NCI-H510A (cell line): Measurements from ENCODE around the gene COL26A1.

Experiments used
- DNase-seq: peaks from one replicate; lab custom pipeline; 2025; lab: John Stamatoyannopoulos, UW

COL26A1 gene

DNA sequence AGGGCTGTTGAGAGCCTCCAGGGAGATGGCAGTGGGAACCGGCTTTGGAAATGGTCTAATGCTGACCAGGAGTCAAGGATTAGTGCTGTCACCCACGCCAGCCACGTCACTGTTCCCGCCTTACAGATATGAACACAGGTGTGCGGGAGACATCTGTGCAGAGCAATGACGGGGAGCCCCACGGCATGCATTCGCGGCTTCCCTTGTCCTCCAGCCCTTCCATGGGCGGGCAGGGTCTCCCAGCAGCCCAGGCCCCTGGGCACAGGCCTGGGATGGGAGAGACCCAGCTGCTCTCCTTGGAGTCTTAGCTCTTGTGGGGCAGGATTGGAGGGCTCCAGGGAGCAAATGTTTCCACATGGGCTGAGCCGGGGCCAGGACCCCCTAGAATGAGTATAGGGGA, 172.2 kb downstream of the COL26A1 start:
- no peak for DNase-seq

DNA sequence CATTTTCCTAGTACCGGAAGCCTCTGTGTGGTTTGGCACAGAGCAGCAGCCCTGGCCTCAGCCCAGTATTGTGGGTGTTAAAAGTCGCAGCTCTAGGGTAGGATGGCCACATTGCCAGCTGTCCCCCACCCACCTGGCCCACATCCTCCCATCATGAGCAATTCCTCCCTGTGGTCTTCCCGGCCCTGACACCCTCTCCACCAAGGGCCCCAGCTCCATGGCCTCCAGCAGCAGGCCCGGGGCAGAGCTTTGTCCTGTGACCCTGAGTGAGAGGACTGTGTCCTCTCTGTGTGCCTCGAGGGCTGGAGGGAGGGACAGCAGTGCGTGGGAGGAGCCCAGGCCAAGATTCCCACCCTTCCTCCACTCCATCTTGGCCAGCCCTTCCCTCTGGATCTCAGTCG, 172.7 kb downstream of the COL26A1 start:
- no peak for DNase-seq

DNA sequence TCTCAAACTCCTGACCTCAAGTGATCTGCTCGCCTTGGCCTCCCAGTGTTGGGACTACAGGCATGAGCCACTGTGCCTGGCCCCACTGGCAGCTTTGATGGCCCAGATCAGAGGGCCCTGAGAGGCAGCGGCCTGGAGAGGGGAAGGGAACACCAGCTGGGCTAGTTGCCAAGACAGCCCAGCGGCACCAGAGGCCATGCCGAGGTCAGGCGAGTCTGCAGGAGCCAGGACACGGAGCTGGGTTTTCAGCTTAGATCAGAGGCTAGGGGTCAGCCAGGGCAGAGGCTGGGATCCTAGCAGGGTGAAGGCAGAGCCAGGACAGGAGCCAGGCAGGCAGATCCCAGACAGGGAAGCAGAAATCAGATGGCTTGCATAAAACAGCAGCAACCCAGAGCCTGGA, 173.6 kb downstream of the COL26A1 start:
- no peak for DNase-seq

DNA sequence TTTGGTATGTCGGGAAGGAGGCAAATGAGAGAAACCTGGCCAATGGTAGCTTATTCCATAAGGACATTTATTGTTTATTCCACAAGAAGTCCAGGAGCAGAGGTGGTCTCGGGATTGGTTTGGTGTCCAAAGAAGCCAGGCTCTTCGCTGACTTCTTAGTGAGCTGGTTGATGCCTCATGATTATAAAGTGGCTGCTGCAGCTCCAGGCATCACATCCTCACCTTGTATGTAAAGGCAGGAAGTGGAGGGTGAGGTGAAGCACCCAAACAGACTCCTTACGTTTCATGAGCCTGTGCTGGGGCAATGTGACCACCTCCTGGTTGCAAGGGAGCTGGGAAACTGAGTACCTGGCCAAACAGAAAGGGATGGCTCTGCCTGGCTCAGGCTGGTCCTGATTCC, 174.0 kb downstream of the COL26A1 start:
- no peak for DNase-seq

DNA sequence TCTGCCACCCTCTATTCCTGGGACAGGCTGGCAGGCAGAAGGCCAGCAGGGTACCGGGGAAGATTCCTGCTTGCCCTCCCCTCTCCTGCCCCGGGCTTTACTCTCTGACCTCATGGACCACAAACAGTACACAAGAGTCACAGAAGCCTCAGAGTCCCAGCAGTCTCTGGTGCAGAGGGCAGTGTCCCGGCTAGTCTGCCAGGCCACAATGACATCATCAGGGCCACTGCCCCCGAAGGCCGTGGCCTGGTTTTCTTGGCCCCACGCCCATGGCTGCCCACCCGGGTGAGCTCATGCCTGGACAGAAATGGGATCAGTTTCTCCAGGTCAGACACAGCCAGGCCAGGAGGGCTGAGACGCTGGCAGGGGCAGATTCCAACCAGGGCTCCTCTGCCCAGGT, 174.5 kb downstream of the COL26A1 start:
- no peak for DNase-seq

DNA sequence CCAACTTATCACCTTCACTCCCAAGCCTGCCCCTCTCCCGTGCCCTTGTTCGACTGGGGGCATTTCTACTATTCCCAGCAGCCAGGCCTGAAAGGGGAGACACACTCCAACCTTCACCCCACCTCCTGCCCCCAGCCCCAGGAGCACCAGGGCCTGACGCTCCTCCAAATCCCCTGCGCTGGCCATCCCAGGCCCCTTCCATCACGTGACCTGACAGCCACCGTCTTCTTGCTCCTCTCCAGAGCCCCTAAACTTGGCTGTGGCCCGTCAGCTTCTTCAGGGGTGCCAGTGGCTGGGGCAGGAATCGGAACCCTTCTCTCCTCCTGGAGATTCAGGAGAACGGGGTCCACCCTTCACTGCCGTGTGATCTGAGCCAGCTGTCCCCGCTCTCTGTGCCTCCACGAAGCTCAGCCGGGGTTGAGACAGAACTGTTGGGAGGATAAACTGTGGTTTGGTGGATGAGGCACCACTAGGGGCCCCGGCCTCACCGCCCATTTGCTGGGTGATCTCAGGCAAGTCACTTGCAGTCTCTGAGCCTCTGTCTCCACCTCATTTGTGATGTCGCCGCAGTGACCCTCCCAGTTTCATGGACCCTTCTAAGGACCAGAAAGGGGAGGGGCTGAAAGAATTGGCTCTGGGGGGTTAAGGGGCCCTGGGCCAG, 175.4 kb downstream of the COL26A1 start:
- DNase-seq = no peak

DNA sequence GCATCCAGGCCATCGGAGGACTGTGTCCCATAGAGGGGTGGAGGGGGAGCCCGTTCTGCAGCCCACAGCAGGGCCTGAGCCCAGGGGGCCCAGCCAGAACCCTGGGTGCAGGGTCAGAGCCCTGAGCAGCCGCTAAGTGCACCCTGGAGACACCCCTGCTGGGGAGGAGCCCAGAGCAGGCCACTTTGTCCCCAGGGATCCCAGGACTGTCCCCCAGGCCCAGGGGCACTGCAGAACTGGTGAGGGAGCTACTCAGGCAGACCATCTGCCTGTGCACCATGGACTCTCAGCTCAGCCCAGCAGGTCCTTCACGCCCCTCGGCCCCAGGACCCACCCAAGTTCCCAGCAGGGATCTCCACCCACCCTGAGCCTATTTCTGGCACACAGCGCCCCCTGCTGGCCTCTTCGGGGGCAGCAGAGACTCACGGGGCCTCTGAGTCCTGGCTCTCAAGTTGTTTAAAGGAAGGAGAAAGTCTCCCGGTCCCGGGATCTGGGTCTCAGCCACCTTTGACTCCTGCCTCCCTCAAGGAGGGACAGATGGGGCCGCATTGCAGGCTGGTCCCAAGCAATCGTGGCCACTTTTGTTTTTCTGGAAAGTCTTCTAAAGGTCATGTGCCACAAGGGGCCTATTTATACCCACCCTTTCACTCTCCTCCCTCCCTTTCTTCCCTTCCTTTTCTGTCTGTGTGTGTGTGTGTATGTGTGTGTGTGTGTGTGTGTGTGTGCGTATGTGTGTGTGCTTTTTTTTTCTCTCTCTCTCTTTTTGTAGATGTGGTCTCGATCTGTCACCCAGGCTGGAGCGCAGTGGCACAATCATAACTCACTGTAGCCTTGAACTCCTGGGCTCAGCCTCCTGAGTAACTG, 176.2 kb downstream of the COL26A1 start:
- no peak for DNase-seq

DNA sequence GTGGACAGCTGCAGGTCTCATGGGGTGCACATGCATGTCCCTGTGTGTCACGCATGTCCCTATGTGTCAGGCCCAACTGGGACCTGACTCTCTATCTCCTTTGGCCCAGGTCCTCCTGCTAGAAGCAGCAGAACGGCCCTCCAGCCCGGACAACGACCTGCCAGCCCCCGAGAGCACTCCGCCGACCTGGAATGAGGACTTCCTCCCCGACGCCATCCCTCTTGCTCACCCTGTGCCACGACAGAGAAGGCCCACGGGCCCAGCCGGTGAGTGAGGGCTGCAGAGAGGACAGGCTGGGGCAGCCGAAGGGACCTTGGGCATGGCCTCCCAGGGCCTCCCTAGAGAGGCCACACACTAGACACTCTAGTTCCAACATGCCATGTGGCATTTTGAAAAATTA, 177.1 kb downstream of the COL26A1 start:
- no peak for DNase-seq

DNA sequence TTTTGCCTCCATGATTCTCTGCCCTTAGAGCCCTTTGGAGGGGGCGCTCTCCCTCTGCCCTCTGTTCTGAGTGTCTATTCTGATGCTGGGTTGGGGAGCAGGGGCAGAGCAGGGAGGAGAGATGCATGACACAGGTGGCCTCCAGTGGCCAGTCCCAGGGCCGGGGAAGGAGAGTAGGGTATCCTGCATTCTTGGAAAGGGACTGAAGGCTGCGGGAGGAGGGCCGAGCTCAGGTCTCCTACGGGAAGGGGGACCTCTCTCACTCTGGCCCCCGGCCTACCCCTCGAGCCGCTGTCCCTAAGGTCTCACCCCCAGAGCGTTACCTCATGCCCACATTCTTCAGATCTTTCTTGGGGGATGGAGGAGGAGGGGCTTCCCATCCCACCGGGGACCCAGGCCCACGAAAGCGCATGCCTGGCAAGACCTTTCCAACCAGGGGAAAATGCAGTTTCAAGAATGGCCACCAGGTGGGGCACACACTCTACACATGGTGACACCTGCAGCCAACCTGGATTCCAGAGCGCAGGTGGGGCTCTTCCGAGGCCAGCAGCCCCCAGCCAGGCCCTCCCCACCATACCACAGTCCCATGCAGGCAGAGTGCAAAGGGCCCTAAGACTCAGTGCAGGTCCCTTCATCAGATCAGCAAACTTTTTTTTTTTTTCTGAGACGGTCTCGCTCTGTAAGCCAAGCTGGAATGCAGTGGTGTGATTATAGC, 180.0 kb downstream of the COL26A1 start:
- DNase-seq = no peak

DNA sequence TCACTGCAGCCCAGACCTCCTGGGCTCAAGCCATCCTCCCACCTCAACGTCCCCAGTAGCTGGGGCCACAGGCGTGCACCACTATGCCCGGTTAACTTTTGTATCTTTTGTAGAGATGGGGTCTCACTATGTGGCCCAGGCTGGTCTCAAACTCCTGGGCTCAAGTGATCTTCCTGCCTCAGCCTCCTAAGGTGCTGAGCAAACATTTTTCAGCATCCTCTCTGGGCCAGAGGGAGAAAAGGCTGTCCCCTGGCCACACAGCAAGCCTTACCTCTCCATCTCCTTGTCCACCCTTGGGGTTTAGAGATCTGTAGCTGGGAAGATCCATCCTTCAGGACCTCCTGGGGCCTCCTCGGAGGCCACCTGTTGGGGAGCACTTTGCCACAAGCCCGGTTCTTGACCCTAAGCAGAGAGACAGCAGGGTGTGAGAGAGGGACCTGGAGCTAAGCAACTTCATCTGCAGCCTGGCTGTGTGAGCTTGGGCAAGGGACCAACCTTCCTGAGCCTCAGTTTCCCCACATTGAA, 180.6 kb downstream of the COL26A1 start:
- no peak for DNase-seq

DNA sequence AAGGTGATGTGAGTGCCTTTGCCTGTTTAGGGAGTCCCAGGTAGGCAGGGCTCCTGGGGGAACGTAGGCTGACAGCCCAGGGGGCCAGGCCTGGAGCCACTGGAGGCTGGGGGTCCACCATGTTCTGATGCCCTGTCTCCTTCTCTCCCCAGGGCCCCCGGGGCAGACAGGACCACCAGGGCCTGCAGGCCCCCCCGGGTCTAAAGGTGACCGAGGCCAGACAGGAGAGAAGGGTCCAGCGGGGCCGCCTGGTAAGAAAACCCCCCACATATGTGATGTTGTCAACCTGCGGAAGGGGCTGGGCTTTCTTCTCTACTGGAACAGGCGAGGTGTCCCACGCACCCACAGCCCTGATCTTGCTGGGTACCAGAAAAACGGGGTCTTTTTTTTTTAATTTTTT, 181.2 kb downstream of the COL26A1 start:
- DNase-seq = no peak

DNA sequence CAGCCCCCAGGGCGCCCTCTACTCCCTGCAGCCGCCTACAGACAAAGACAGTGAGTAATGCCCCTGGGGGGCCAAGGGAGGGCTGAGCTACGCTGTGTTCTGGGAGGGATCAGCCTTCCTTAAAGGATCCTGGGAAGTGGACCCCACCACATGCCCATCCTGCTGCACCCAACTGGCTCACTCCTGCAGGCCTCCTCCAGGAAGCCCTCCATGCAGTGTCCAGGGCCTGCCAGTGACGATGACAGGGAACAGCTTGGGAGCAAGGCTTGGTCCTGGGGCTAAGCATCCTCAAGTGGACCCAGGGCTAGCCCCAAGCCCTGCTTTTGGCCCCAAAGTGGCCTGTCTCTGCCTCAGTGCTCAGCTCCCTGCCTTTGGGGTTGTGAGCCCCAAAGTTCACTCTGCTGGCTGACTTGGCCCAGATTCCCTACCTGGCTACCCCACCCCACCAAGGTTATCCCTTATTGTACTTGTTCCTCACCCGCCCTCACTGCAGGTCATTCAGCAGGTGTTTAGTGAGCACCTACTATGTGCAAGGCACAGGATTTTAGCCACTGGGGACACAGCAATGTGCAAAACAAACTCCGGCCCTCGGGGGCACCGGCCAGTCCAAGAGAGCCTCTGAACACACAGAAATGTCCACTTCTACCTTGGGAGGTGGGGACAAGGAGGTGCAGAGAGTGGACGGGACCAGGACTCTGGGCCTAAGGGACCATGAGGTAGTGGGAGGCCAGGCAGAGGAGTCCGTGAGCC, 182.9 kb downstream of the COL26A1 start:
- DNase-seq = no peak

DNA sequence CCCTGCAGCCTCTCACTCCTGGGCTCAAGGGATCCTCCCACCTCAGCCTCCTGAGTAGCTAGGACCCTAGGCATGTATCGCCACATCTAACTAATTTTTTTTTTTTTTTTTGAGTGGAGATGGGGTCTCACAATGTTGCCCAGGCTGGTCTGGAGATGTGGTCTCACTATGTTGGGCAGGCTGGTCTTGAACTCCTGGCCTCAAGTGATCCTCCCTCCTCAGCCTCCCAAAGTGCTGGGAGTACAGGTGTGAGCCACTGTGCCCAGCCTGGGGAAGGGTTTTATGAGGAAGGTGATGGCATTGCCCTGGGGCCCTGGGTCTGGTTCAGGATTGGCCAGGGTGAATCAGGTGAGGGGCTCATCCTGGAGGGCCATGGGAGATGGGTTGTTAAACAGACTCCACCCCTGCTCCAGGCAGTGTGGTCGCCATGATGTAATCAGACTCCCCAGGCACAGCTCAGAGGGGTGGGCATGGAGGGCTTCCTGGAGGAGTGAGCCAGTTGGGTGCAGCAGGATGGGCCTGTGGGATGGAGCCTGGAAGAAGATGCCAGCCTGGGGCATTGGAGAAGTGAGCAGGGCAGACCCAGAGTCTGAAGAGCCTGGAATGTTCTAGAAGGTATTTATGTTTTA, 183.7 kb downstream of the COL26A1 start:
- DNase-seq = no peak

DNA sequence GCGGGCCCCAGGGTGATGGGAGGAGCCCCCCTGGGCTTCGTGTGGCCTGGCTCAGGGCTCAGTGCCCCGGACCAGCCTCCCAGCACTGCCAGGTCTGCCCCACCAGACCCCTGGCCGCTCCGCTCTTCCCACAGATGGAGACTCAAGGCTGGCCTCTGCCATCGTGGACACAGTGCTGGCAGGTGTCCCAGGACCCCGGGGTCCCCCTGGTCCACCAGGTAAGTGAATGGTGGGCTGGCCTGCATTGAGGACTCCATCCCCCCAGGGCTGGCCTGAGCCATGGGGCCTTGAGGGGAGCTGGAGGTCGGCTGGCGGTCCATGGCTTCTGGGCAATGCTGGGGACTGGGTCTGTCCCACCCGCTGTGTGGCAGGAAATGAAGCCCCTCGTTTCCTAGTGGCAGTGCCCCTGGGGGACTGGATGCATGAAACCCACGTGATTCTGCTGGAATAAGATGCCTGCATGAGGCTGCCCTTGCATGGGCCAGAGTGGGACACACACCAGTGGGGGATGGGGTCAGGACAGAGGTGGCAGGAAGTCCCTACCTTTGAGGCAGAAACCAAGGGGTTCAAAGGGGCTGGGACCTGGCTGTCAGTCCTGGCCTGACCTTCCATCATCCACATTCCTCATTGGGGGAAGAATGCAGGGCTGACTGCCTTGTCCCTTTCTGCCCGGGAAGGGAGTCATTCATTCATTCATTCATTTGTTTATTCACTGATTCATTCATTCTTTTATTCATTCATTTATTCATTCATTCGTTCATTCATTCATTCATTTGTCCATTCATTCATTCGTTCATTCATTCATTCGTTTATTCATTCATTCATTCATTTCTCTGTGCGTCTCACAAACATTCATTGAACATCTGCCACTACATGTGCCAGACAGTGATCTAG, 184.6 kb downstream of the COL26A1 start:
- no peak for DNase-seq

DNA sequence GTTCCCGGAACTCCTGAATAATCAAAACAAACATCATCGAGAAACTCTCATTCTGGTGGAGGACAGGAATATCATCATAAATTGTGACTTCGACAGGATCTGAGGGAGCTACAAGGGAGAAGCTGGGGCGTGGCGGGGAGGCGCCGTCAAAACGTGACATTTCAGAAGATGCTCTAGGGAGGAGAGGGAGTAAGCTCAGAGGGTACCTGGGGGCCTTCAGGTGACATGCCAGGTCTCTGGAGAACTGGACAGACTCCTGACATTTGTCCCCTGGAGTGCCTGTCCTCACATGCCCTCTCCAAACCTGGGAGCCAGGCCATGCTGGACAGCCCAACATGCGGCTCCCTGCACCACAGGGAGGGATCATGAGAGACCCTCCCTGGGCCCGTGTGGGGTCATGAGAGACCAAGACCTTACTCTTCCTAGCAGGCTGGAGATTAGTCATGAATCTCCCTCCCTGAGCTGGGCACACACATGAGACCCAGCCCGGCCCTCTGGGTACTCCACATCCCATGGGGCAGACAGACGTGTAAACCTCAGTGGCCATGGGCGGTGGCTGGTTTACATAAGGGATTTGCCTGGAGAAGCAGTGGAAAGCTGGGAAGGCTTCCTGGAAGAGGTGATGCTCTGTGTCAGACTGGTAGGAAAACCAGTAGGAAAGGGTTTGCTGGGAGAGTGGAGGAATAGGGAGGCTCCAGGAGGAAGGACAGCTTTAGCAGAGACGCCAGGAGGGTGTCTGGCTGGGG, 185.4 kb downstream of the COL26A1 start:
- no peak for DNase-seq

DNA sequence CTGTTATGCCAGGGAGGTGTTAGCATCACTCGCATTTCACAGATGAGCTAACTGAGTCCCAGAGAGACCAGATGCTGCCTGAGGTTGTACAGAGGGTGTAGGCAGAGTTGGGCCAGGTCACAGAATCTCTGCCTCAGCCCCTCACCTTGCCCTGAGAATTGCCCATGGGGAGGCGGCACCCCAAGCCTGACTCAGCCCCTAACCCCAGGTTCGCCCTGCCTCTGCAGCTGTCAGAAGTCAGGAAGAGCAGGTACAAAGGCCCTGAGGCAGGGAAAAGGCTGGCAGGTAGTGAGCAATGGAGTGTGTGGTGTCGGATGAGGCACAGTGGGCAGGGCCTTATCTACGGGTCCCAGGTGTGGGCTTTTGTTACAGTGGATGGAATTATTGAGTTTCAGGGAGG, 187.1 kb downstream of the COL26A1 start:
- DNase-seq = no peak

DNA sequence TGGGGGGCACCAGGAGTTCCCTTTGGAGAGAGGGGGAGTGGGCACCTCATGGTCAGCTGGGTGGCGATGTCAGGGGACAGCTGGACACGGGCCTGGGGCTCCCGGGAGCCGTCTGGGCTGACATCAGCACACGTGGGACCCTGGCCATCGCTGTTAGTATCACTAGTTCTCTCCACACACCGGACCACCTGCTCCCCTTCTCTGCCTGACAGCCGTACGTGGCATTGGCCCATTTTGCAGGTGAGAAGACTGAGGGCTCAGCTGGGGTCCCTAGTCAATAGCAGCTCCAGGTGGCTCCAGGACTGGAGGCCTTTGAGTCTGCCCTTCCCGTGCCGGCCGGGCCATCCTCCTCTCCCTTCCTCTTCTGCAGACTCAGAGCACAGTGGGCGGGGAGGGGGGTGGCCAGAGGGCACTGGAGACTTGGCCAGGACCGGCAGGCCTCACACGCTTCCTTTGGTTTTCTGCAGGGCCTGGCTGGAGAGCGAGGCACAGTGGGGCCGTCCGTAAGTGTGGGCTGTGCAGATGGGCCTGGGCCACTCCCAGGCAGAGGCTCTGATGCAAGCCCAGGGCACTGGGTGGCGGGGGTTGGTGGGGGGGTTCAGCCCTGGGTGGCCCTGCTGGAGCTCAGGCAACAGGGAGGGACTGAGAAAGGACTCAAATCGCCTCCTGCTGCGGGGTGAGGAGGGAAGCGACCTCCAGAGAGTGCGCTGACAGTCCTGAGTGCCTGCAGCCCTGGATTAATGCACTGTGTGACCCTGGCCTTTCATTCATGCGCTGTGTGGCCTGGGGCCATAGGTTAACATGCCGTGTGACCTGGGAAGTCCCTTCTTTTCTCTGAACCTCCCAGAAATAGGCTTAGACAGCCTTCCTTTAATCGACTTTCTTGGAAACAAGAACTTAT, 188.2 kb downstream of the COL26A1 start:
- DNase-seq = no peak

DNA sequence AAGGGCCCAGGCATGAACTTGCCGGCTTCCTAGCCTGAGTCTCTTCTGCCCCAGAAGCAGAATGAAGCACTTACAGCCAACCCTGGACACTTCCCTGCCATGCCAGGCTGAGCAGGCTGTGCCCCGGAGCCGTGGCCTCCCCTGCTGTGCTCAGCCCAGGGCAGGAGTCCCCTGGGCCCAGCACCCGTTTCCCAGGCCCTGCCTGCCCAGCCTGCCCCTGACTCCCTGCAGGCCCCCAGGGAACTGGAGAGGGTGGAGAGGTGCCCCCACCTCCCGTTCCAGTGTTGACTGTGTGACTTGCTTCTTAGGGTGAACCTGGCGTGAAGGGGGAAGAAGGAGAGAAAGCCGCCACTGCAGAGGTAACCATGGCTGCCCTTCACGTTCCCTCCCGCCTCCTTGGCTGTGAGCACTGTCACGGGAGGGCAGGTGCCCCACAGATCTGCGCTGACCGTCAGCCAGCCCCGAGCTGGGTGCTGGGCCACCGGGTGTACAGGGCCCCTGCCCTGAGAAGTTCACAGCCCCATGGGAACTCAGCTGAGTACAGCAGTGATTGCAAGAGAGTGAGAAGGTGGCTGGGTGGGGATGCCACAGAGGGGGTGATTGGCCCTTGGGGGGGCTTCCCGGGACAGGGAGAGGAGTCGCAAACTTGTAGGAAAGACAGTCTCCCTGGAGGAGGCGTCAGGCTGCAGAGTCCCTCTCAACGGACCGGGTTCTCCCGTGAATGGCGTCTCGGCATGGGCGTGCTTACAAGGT, 190.5 kb downstream of the COL26A1 start:
- no peak for DNase-seq
